Loucy (cell line): ENCODE data around the gene DCTN2.

Experiments
- H2AFZ ChIP-seq: fragments of 200-600 bp; sonication (generic); 2 replicates; pipeline ENCODE4 v1.6.0; 2016; ENCODE audit warnings: antibody characterized with exemption, mild to moderate bottlenecking, low read length, moderate library complexity
- H3F3A ChIP-seq: fragments of 200-600 bp; 2 replicates; pipeline ENCODE4 v1.6.0; 2016; ENCODE audit warnings: antibody characterized with exemption, low read depth, mild to moderate bottlenecking
- H3K27me3 ChIP-seq: fragments of 200-600 bp; sonication (generic); 2 replicates; pipeline ENCODE4 v1.6.1; 2014; ENCODE audit warnings: low read length, mild to moderate bottlenecking; ENCODE audit not compliant: insufficient read depth, poor library complexity, severe bottlenecking
- H3K36me3 ChIP-seq: fragments of 200-600 bp; sonication (generic); 2 replicates; pipeline ENCODE4 v1.6.1; 2016; ENCODE audit warnings: low read length; ENCODE audit not compliant: insufficient read depth
- H3K4me1 ChIP-seq: fragments of 200-600 bp; sonication (generic); 2 replicates; pipeline ENCODE4 v1.5.1; 2014; ENCODE audit warnings: low read length, mild to moderate bottlenecking; ENCODE audit not compliant: insufficient read depth, poor library complexity, severe bottlenecking
- H3K4me2 ChIP-seq: fragments of 200-600 bp; sonication (generic); 2 replicates; pipeline ENCODE4 v1.6.0; 2014; ENCODE audit warnings: antibody characterized with exemption, low read length, low read depth, mild to moderate bottlenecking; ENCODE audit not compliant: poor library complexity, severe bottlenecking
- H3K4me3 ChIP-seq: fragments of 200-600 bp; sonication (generic); 2 replicates; pipeline ENCODE4 v1.5.1; 2014; ENCODE audit warnings: low read length, mild to moderate bottlenecking, mixed read lengths; ENCODE audit not compliant: poor library complexity, severe bottlenecking
- H3K79me2 ChIP-seq: fragments of 200-600 bp; sonication (generic); 2 replicates; pipeline ENCODE4 v1.6.1; 2014; ENCODE audit warnings: low read length; ENCODE audit not compliant: insufficient read depth
- H3K9ac ChIP-seq: fragments of 200-600 bp; sonication (generic); 2 replicates; pipeline ENCODE4 v1.6.0; 2014; ENCODE audit warnings: mild to moderate bottlenecking, low read depth, low read length, moderate library complexity; ENCODE audit not compliant: poor library complexity, severe bottlenecking
- H3K9me2 ChIP-seq: fragments of 200-600 bp; sonication (generic); replicated peaks from 2 replicates; pipeline ENCODE4 v1.6.1; 2016; ENCODE audit warnings: low read depth, low read length, mixed read lengths
- H3K9me3 ChIP-seq: fragments of 200-600 bp; sonication (generic); 2 replicates; pipeline ENCODE4 v1.6.1; 2014; ENCODE audit warnings: mild to moderate bottlenecking, antibody characterized with exemption, low read length, low read depth; ENCODE audit not compliant: insufficient read depth
- H4K20me1 ChIP-seq: fragments of 200-600 bp; sonication (generic); 2 replicates; pipeline ENCODE4 v1.6.0; 2014; ENCODE audit warnings: antibody characterized with exemption, low read length, mild to moderate bottlenecking; ENCODE audit not compliant: insufficient read depth, poor library complexity, severe bottlenecking
- EZH2phosphoT487 ChIP-seq: fragments of 200-600 bp; IDR thresholded peaks from 2 replicates; pipeline ENCODE4 v1.6.1; 2018; ENCODE audit warnings: antibody characterized with exemption, mild to moderate bottlenecking, moderate library complexity, borderline replicate concordance
- TF ChIP-seq, protein P1 (sequence below): fragments of 200-600 bp; sonication (generic); conservative IDR thresholded peaks from 2 replicates; pipeline ENCODE4 v1.5.1; 2014; ENCODE audit warnings: mild to moderate bottlenecking, antibody characterized with exemption, low read length

The DCTN2 gene

DNA sequence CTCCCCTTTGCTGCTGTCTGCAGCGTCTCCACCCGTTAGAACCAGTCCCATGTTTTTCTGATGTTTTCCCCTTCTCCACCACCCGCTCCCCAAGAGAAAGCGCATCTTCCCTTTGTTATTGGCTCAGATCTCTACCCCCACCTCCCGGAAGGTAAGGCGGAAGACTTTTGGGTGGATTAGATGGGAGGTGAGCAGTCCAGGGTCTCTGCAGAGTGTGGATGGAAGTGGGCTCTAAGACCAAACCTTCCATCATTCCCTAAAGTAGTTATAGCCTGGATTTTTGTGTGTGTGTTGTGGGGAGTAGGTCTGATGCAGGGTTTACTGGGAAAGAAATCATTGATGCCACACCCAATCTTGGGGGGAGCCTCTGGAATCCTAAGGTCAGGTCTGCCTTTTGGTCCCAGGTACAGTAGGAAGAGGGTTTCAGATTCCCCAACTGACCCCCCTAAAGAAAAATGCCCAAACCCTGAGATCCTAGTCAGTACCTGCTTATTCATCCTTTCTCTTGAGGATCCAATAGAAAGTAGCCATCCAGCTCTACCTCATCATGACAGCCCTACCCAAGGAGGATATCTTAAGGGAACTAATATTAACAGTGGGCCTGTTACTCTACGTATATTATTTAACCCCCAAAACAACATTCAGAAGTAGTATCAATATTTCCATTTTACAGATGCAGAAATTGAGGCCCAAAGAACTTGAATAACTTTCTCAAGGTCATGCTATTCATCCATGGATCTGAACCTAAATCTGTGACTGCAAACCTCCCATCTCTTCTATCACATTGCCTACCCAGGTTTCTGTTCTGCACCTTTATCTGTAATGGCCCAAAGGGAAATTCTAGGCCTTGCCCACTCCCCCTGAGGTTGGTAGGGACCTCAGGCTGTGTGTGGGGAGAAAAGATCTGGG lies 3.9 kb upstream of the DCTN2 start:
- no peak overlapping the region for H2AFZ ChIP-seq
- H3K4me3 ChIP-seq, result no peak overlapping the region
- H3K4me2 ChIP-seq, result no peak overlapping the region
- TF ChIP-seq, protein P1, sequence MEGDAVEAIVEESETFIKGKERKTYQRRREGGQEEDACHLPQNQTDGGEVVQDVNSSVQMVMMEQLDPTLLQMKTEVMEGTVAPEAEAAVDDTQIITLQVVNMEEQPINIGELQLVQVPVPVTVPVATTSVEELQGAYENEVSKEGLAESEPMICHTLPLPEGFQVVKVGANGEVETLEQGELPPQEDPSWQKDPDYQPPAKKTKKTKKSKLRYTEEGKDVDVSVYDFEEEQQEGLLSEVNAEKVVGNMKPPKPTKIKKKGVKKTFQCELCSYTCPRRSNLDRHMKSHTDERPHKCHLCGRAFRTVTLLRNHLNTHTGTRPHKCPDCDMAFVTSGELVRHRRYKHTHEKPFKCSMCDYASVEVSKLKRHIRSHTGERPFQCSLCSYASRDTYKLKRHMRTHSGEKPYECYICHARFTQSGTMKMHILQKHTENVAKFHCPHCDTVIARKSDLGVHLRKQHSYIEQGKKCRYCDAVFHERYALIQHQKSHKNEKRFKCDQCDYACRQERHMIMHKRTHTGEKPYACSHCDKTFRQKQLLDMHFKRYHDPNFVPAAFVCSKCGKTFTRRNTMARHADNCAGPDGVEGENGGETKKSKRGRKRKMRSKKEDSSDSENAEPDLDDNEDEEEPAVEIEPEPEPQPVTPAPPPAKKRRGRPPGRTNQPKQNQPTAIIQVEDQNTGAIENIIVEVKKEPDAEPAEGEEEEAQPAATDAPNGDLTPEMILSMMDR, result no peak
- TF ChIP-seq EZH2phosphoT487, result no peak
- H3K27me3 ChIP-seq, result no peaks in the 10 kb centered on the region
- H3F3A ChIP-seq, result no peaks in the 10 kb centered on the region
- no peak overlapping the region for H3K9ac ChIP-seq
- H3K79me2 ChIP-seq, result peaks cover 10% of the 10 kb centered on the region
- H3K36me3 ChIP-seq, result no peaks in the 10 kb centered on the region
- no peaks in the 10 kb centered on the region for H3K9me2 ChIP-seq
- H3K4me1 ChIP-seq, result peaks cover 12% of the 10 kb centered on the region
- H3K9me3 ChIP-seq, result no peaks in the 10 kb centered on the region
- peaks cover 3% of the 10 kb centered on the region for H4K20me1 ChIP-seq

DNA sequence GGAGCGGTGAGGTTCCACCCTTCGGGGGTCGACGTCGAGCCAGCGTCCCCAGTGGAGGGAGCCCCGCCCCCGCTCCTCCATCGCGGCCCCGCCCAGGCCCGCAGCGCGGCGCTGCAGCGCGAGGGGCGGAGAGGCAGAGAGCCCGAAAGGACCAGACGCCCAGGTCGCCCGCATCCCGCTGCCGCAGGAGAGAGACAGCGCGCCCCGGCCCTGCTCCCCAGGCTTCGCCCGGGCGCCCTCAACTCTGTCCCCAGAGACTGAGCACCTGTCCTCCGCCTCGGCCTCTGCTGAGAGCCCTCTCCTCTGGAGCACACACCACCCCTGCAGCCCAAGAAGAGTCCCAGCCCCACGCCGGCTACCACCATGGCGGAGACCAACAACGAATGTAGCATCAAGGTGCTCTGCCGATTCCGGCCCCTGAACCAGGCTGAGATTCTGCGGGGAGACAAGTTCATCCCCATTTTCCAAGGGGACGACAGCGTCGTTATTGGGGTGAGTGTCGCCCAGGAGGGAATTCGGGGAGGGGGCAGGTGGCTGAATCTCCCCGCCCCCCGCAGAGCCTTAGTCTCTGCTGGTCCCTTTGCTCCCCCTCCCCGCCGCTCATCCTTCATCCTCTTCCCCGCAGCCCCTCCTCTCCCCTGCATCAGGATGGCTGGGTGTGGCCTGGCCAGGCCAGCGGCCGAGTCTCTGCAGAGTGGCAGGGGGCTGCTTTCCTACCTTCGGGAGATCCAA lies 3.1 kb upstream of the DCTN2 start, which contains the start of gene KIF5A:
Gene KIF5A, plus strand, starts transcription at position 136 of the 732 bp plus-strand sequence. Its CDS starts 228 bp downstream, at position 364.
- TF ChIP-seq, protein P1, result no peak
- TF ChIP-seq EZH2phosphoT487, result no peak
- Histone ChIP-seq H3K9ac (no peak within 1 kb of the TSS), H3F3A (no peaks in the 10 kb centered on the region), H3K4me1 (peaks cover 20% of the 10 kb centered on the region), H3K9me2 (no peaks in the 10 kb centered on the region), H2AFZ (peak within 1 kb of the TSS; percentile 58), H3K79me2 (peaks cover 19% of the 10 kb centered on the region), H3K27me3 (no peaks in the 10 kb centered on the region), H3K36me3 (no peaks in the 10 kb centered on the region), H3K4me3 (peak within 1 kb of the TSS; percentile 51), H3K9me3 (no peaks in the 10 kb centered on the region), H3K4me2 (peak within 1 kb of the TSS; percentile 42), H4K20me1 (peaks cover 9% of the 10 kb centered on the region)

- no peaks in the 10 kb centered on the region for H3K9me3 ChIP-seq
- no peak overlapping the region for H3K9ac ChIP-seq
- peaks cover 23% of the 10 kb centered on the region for H3K79me2 ChIP-seq
- no peaks in the 10 kb centered on the region for H3K9me2 ChIP-seq
- H3K36me3 ChIP-seq, result no peaks in the 10 kb centered on the region
- H2AFZ ChIP-seq, result peak overlapping the region; percentile 58
- TF ChIP-seq, protein P1, result no peak
- no peak for TF ChIP-seq EZH2phosphoT487
- peaks cover 22% of the 10 kb centered on the region for H3K4me1 ChIP-seq
- H3K4me2 ChIP-seq, result peak overlapping the region; percentile 42
- H4K20me1 ChIP-seq, result peaks cover 9% of the 10 kb centered on the region
- H3K27me3 ChIP-seq, result no peaks in the 10 kb centered on the region
- peak overlapping the region; percentile 51 for H3K4me3 ChIP-seq
- no peaks in the 10 kb centered on the region for H3F3A ChIP-seq
Observed at GRCh38 chr12:57549203-57549908, 2.4 kb upstream of the DCTN2 start.
